Vagina (tissue), 2 donors: ENCODE data around the gene GLI3.

ENCODE experiments used
- POLR2AphosphoS5 ChIP-seq, 2 donors: sonication (generic); formaldehyde crosslinking; IDR thresholded peaks; one replicate each; pipeline ENCODE4 v1.9.0; 2017; ENCODE audit warnings: antibody characterized with exemption in 2 of 2, mild to moderate bottlenecking in 2 of 2, low read depth in 1 of 2; ENCODE audit not compliant: insufficient read depth in 1 of 2
- TF ChIP-seq, protein P1 (sequence below), 3 experiments: fragments of 450-650 bp in 2 of 3; fragments of 200-600 bp in 1 of 3; sonication (generic) in 1 of 3; IDR thresholded peaks; one replicate each; pipeline ENCODE4 v1.5.1; 2017 to 2019; ENCODE audit warnings: antibody characterized with exemption in 3 of 3, mild to moderate bottlenecking in 2 of 3, moderate library complexity in 2 of 3

DNA sequence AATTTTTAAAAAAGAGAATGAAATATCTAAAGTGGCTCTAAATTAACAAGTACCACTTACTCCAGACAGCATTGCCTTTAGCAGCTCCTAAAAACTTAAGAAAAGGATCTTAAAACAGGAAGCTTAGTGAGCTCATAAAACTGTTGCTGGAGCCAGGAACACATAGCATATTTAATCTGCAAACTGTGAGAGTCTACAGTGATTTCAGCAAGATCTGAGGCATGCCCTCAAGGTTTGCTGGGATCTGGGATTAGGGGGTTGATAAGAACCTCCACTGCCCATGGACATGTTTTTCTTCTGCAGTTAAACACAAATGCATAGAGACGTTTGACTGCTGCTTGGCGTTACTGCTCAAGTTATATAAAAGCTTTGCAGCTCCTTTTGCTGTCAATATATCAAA, 3.8 kb downstream of the GLI3 start:
- no peak for TF ChIP-seq POLR2AphosphoS5 (IDR thresholded peaks at IDR 0.05; ENCODE audit: insufficient read depth in 1 of 2, low read depth in 1 of 2)
- TF ChIP-seq, protein P1, sequence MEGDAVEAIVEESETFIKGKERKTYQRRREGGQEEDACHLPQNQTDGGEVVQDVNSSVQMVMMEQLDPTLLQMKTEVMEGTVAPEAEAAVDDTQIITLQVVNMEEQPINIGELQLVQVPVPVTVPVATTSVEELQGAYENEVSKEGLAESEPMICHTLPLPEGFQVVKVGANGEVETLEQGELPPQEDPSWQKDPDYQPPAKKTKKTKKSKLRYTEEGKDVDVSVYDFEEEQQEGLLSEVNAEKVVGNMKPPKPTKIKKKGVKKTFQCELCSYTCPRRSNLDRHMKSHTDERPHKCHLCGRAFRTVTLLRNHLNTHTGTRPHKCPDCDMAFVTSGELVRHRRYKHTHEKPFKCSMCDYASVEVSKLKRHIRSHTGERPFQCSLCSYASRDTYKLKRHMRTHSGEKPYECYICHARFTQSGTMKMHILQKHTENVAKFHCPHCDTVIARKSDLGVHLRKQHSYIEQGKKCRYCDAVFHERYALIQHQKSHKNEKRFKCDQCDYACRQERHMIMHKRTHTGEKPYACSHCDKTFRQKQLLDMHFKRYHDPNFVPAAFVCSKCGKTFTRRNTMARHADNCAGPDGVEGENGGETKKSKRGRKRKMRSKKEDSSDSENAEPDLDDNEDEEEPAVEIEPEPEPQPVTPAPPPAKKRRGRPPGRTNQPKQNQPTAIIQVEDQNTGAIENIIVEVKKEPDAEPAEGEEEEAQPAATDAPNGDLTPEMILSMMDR (IDR thresholded peaks at IDR 0.05), result no peak
